NOMO-1 treated with DMSO at 0.1 percent for 48 hours (cell line): ENCODE data around the gene C10orf62.

ENCODE experiments used
- DNase-seq: peaks from one replicate; lab custom pipeline; 2025; ENCODE audit not compliant: unreplicated experiment; lab: John Stamatoyannopoulos, UW

C10orf62 gene

DNA sequence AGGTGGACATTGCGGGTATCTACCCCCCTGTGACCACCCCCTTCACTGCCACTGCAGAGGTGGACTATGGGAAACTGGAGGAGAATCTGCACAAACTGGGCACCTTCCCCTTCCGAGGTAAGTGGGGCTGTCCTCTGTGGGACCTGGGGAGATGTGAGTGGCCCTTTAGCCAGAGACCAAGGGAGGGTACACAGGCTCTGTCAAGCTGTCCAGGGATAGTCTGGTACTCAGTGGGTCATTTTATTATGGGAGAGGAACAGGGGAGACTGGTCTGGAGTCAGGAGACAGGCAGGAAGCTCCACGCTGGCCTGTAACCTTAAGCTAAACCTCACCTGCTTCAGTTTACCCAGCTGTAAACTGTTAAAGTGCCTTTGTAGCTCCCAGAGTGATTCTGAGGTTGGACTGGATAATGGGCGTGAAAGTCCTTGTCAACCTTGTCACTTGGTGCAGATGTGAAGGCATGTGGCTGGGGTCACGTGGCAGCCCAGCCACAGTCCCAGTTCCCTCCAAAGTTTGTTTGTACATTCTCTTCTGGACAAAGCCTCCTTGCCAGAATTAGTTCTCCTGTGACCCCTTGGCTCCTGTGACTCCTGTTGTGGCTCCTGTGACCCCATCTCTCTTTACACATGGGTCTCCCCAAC is 4.6 kb upstream of the C10orf62 start:
- DNase-seq: no peak

DNA sequence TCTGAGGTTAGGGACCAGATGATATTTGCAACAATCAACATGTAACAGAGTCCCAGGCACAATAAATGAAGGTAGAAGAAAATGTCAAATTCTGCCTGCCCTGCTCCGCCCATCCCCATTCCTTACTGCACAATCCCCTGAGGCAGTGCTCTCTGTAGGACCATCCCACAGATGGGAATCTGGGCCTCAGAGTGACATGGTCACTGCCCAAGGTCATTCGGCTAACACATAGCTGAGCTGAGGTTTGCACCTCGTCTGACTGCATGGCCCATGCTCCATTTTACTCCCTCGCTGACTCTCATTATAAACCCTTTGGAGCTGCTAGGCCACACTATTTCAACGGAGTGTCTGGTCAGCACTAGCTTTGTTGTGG is 4.1 kb upstream of the C10orf62 start:
- DNase-seq: no peak

DNA sequence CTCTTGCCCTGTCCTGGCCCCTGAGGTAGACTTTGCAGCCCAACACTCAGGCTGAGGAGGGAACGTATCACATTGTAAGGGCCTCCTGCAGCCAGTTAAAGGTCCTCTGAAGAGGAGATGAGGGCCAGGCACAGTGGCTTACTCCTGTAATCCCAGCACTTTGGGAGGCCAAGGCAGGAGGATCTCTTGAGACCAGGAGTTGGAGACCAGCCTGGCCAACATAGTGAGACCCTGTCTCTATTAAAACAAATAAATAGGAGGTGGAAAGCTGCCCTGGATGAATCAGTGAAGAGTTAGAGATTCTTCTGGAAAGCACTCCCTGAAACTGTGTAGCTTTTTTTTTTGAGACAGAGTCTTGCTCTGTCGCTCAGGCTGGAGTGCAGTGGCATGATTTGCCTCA is 2.3 kb upstream of the C10orf62 start:
- DNase-seq: no peak

- DNase-seq: no peak
Measured at GRCh38 chr10:97590082-97590747, 694 bp downstream of the C10orf62 start.

DNA sequence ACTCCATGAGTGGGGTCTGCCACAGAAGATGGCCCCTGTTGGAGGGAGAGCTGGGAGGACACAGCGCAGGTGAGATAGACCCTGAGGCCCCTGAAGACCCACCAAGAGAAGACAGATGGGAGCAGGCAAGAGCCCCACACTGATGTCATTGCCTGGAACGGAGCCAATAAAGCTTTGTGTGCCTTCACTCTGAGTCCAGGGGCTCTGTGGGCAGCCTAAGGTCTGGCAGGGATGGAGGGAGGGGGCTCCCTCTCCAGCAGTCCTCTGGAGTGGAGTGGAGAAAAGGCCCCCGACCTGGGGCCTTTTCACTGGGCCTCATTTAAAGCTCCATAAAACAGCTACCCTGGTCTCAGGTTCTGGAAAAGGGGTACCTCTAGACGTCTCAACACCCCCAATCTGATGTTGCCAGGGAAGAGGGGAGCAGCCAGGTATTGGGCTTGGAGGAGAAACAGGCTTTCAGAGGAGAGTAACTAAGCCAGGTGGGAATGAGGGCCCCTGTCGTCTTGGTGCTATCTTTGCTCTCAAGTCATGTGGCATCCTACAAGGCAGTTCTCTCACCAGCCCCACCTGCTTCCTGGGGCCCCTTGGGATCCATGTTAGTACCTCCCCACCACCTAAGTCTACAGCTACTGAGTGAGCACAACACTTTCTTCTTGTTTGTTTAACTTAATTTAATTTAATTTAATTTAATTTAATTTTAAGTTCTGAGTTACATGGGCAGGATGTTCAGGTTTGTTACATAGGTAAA is 1.4 kb downstream of the C10orf62 start:
- DNase-seq: no peak

GRCh38 chr10:97593421-97593820 is 3.9 kb downstream of the C10orf62 start:
- no peak for DNase-seq

DNA sequence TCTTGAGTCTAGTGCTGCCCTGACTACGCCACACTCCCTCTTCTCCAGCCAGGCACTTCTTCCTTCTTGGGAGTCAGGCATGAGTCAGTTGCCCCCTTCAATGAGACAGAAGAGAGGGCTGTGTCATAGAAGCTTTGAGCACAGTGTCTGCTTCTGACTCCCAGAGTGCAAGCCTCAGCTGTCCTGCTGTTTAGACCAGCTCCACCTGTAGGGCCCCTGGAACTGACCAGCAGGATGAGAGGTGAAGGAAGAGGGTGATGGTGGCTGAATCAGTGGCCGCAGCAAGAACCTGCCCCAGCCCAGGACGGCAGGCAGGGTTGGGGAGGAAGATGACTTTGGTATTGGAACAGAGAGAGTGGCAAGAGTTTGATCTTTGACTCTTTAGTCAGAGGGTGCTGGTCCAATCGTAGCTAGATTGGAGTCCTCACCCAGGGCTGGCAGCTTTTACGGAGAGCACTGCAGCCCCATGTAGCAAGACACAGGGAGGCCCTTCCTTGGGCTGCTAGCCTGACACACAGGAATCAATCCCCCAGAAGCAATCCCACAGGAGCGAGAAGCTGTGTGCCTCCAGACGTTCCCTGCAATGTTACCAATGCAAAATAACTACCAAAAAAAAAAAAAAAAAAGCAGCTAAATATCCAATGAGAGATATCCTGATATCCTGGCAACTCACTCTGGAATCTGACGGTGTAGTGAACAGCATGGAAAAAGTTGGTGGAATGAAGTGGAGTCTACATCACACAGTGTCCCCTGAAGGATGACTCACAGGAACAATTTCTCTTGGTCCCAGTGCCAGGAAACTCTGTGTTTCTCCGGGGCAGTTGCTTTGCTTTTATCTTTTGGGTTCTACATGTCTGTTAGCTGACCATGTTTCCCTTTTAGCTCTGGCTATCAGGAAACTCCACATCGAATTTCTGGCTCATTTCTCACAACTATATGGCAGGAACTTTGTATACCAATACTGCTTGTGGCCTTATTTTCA is 6.9 kb downstream of the C10orf62 start:
- DNase-seq: no peak

- no peak for DNase-seq
Measured at GRCh38 chr10:97597778-97598177, 8.3 kb downstream of the C10orf62 start.

- no peak for DNase-seq
Measured at GRCh38 chr10:97598407-97599271, 9.1 kb downstream of the C10orf62 start.

DNA sequence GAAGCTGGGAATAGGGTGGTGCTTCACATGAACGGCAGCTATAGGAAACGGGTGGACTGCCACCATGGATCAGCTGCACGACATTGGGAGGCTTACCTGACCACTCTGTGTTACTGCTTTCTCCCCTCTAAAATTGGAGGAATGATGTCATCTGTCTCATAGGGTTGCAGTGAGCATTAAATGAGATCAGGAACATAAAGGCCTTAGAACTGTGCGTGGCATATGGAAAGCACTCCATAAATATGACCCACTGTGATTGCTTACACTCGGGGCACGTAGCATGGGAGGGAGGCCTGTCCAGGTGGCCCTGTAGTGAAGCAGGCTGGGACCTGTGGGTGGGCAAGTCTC is 9.7 kb downstream of the C10orf62 start:
- no peak for DNase-seq

DNA sequence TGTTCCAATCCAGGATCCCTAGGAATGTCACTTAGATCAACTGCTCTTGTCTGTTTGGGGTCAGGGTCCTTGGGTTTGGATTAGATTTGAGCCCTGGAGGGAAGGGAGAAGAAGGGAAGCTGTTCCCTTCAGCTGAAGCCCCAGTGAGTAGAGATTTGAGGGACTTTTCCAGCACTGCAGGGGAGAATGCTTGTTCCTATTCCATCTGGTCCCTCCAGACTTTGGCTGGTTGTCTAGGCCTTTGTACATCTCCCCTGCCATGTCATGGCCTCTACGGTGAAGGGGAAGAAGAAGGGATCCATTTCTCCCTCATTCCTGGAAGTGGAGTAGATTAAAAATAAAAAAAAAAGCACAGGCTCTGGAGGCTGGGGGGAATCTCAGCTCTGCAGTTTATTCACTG is 11.1 kb downstream of the C10orf62 start:
- no peak for DNase-seq

DNA sequence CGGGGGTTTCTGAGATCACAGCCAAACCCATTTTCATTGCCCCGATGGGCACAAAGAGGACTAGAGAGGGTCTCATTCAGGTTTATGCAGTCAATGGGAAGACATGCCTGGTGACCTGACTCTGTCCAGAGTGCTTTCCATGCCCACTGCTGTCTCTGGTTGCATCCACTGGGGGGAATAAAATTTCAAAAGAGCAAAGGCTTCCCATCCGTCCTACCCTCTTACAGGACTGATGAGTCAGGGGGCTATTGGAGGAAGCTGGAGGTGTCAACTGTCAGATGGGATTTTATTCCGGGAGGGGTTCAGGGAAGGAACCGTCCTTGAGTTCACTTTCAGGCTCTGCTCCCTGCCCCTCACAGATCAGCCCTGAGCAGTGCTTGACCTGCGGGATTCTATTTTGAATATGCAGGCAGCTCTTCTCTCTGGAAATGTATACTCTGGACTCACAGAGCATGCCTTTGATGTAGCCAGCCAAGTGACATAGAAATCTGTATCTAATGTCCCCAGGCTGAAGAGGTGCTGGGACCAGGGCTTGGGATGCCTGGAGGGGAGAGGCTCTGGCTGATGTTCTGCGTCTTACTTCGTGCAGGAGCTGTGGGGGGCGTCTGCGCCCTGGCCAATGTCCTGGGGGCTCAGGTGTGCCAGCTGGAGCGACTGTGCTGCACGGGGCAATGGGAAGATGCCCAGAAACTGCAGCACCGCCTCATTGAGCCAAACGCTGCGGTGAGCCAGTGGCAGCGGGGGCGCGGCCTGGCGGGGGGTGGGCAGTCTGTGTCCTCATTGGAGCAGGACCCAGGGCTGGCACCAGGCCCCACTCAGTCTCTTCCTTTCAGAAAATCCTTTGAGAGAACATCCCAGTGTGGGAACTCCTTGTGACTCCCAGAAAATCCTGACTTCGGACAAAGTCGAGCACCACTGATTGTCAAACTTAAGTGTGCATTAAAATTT is 12.0 kb downstream of the C10orf62 start:
- DNase-seq: no peak

DNA sequence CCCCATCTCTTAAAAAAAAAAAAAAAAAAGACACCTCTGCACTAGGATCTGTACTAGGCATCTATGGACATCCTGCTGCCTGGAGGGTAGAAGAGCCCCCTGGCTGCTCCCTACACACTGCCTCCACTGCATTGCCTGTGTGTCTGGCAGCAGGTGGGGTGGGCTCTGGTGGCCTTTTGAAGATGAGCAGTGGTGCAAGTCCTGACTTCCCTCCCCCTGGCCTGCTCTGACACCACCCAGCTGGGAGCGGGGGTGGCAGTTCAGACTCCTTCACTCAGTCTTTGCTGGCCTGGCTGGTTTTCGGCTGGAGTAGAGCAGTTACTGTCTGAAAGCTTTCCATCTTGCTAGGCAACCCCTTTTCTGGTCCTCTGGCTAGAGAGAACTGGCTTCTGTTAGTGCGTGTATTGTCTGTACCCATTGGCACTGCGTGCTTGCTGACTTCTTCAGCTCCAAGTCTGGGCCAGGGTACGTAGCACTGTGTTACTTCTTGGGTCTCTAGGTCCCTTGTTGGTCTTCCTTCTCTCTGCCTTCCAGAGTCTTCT is 17.6 kb downstream of the C10orf62 start:
- DNase-seq: no peak

- DNase-seq: no peak
Measured at GRCh38 chr10:97608991-97609561, 19.6 kb downstream of the C10orf62 start.

GRCh38 chr10:97611473-97611872 is 22.0 kb downstream of the C10orf62 start:
- no peak for DNase-seq

- peak; percentile 47 for DNase-seq
Measured at GRCh38 chr10:97612386-97612785, 22.9 kb downstream of the C10orf62 start.

DNA sequence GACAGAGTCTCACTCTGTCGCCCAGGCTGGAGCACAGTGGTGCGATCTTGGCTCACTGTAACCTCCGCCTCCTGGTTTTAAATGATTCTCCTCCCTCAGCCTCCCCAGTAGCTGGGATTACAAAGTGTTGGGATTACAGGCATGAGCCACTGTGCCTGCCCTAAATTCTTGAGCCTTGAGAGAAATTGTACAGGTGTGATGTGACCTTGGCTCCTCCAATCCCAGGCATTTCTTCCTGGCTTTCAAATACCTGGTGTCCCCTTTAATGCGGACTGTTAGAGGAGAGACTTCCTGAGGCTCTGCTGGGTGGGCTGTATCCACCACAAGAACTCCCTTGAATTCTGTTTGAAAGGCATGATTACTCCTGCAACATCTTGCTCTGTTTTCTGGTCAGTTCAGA is 28.8 kb downstream of the C10orf62 start:
- DNase-seq: no peak

DNA sequence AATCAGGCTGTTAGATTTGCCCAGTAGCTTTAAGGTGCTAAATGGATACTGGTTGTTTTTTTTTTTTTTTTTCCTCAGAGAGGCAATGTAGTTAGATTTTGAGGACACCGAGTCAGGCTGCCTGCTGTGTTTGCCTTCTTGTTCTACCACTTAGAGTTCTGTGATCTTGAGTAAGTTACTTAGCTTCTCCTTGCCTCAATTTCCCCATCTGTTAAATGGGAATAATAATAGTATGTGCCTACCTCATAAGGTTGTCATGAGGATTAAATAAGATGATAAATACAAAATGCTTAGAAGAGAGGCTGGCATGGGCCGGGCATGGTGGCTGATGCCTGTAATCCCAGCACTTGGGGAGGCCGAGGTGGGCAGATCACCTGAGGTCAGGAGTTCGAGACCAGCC is 29.2 kb downstream of the C10orf62 start:
- DNase-seq: no peak

- DNase-seq: no peak
Measured at GRCh38 chr10:97623277-97623676, 33.8 kb downstream of the C10orf62 start.
